Measurements from ENCODE around the gene THG1L.
"Not testable (repeated sequence)": the region's sequence is repeated elsewhere in the genome, so short reads cannot be mapped to it uniquely, and the experiment has no call there.

THG1L gene

GRCh38 chr5:157731272-157732129 lies at the start of gene THG1L:
Gene THG1L, plus strand, starts transcription at chr5:157731420. Its CDS starts 21 bp downstream, at chr5:157731441.
- peak; percentile 99 for DNase-seq (ENCODE audit: low spot score)

- DNase-seq (ENCODE audit: low spot score) = no peak
Observed at GRCh38 chr5:157682257-157682656, 49.0 kb upstream of the THG1L start.

- DNase-seq (ENCODE audit: low spot score) = not testable (repeated sequence)
Observed at GRCh38 chr5:157686276-157687197, 44.7 kb upstream of the THG1L start.

GRCh38 chr5:157687198-157687554 lies 44.0 kb upstream of the THG1L start:
- DNase-seq (ENCODE audit: low spot score) = no peak

- no peak for DNase-seq (ENCODE audit: low spot score)
Observed at GRCh38 chr5:157689942-157690689, 41.1 kb upstream of the THG1L start.

- DNase-seq (ENCODE audit: low spot score) = no peak
Observed at GRCh38 chr5:157690690-157691433, 40.4 kb upstream of the THG1L start.

GRCh38 chr5:157693816-157694215 lies 37.4 kb upstream of the THG1L start:
- DNase-seq (ENCODE audit: low spot score) = not testable (repeated sequence)

GRCh38 chr5:157696154-157696553 lies 35.1 kb upstream of the THG1L start:
- not testable (repeated sequence) for DNase-seq (ENCODE audit: low spot score)

GRCh38 chr5:157698674-157699073 lies 32.5 kb upstream of the THG1L start:
- peak; percentile 42 for DNase-seq (ENCODE audit: low spot score)

GRCh38 chr5:157703736-157704135 lies 27.5 kb upstream of the THG1L start:
- no peak for DNase-seq (ENCODE audit: low spot score)

GRCh38 chr5:157708866-157709265 lies 22.4 kb upstream of the THG1L start:
- no peak for DNase-seq (ENCODE audit: low spot score)

GRCh38 chr5:157709346-157709745 lies 21.9 kb upstream of the THG1L start:
- DNase-seq (ENCODE audit: low spot score) = no peak

- DNase-seq (ENCODE audit: low spot score) = no peak
Observed at GRCh38 chr5:157710431-157710830, 20.8 kb upstream of the THG1L start.

- DNase-seq (ENCODE audit: low spot score) = no peak
Observed at GRCh38 chr5:157710882-157711281, 20.3 kb upstream of the THG1L start.

GRCh38 chr5:157713830-157714595 lies 17.2 kb upstream of the THG1L start:
- no peak for DNase-seq (ENCODE audit: low spot score)

- no peak for DNase-seq (ENCODE audit: low spot score)
Observed at GRCh38 chr5:157714596-157714864, 16.7 kb upstream of the THG1L start.

- DNase-seq (ENCODE audit: low spot score) = peak; percentile 84
Observed at GRCh38 chr5:157718519-157718918, 12.7 kb upstream of the THG1L start.

GRCh38 chr5:157719245-157719644 lies 12.0 kb upstream of the THG1L start:
- no peak for DNase-seq (ENCODE audit: low spot score)

- DNase-seq (ENCODE audit: low spot score) = no peak
Observed at GRCh38 chr5:157721159-157721558, 10.1 kb upstream of the THG1L start.

- DNase-seq (ENCODE audit: low spot score) = not testable (repeated sequence)
Observed at GRCh38 chr5:157722895-157723294, 8.3 kb upstream of the THG1L start.

GRCh38 chr5:157726607-157727006 lies 4.6 kb upstream of the THG1L start:
- not testable (repeated sequence) for DNase-seq (ENCODE audit: low spot score)

All from NAMALWA (cell line).